K562 (cell line): ENCODE data around the gene MIEF2. TPM values are rescaled to one million over a fixed set of nuclear protein-coding genes. Genes with fewer than 3 reads are reported as not detected.
A peak's percentile ranks its signal among the peaks of the same experiment; 100 is the strongest.

Experiments
- ATAC-seq: fragments of 200-7000 bp; cut with Tn5 transposase; 3 replicates; pipeline ENCODE4 v1.9.1; 2020; ENCODE audit warnings: moderate library complexity
- BruUV-seq: library from RNA; stranded (reverse); fragments of 400-500 nt; replicated peaks from 2 replicates; lab custom pipeline; 2021; lab: Mats Ljungman, UMichigan
- CTCF ChIA-PET: fragments of 300-600 bp; formaldehyde crosslinking; extraction: SDS; loops from one replicate; lab custom pipeline; 2021; ENCODE audit warnings: low intra/inter-chr PET ratio; lab: Yijun Ruan, JAX
- POLR2A ChIA-PET: fragments of 300-600, 350-650 bp; sonication (Branson Sonifier 250); formaldehyde crosslinking; extraction: SDS; loops from one replicate; lab custom pipeline; 2021; ENCODE audit warnings: antibody characterized with exemption, inconsistent platforms; lab: Yijun Ruan, JAX
- DNase-seq, 4 experiments: peaks; one replicate each; pipeline versions ENCODE4 v3.0.0 to v3.0.0-alpha.2; 2011 to 2018; ENCODE audit warnings: low spot score in 3 of 4, mixed read lengths in 3 of 4; ENCODE audit errors: extremely low read depth in 1 of 4
- FAIRE-seq: peaks from 2 replicates; lab custom pipeline; 2011; peaks lifted over from hg19 to GRCh38; lab: Jason Lieb, UNC
- H2AFZ ChIP-seq: 2 replicates; pipeline ENCODE4 v1.6.0; 2011; ENCODE audit warnings: low read depth, low read length, control low read depth, inconsistent platforms
- H3K27ac ChIP-seq: fragments of 200-600 bp; 3 replicates; pipeline ENCODE4 v1.8.0; 2011; ENCODE audit warnings: low read depth, mild to moderate bottlenecking, control low read depth, inconsistent platforms, low read length, moderate library complexity, mixed read lengths; ENCODE audit errors: extremely low read depth
- H3K27me3 ChIP-seq, 2 experiments: fragments of 300-600 bp in 1 of 2; 2 replicates in 1 of 2; 3 replicates in 1 of 2; pipeline versions ENCODE4 v1.6.0 to v1.8.0; 2011; ENCODE audit warnings: inconsistent platforms in 2 of 2, low read length in 2 of 2, mild to moderate bottlenecking in 1 of 2, mixed read lengths in 1 of 2, moderate library complexity in 1 of 2; ENCODE audit not compliant: control insufficient read depth in 2 of 2, insufficient read depth in 2 of 2
- H3K36me3 ChIP-seq: fragments of 300-600 bp; 3 replicates; pipeline ENCODE4 v1.8.0; 2011; ENCODE audit warnings: mild to moderate bottlenecking, low read length, inconsistent platforms; ENCODE audit not compliant: control insufficient read depth, insufficient read depth
- H3K4me1 ChIP-seq, 2 experiments: fragments of 200-600 bp in 1 of 2; replicated peaks in 1 of 2; 2 replicates in 1 of 2; 3 replicates in 1 of 2; pipeline versions ENCODE4 v1.5.1 to v1.8.0; 2011; ENCODE audit warnings: inconsistent platforms in 2 of 2, low read length in 2 of 2, mild to moderate bottlenecking in 1 of 2, mixed read lengths in 1 of 2, moderate library complexity in 1 of 2; ENCODE audit not compliant: control insufficient read depth in 2 of 2, insufficient read depth in 2 of 2
- H3K4me2 ChIP-seq: 2 replicates; pipeline ENCODE4 v1.6.1; 2011; ENCODE audit warnings: low read length, control low read depth, inconsistent platforms, mixed read lengths; ENCODE audit not compliant: insufficient read depth
- H3K4me3 ChIP-seq: fragments of 200-600 bp; sonication (generic), shearing (Covaris generic); 2 replicates; pipeline ENCODE4 v1.5.1; 2016; ENCODE audit warnings: control low read depth, inconsistent platforms
- H3K79me2 ChIP-seq: fragments of 200-600 bp; 3 replicates; pipeline ENCODE4 v1.8.0; 2011; ENCODE audit warnings: low read length, inconsistent platforms; ENCODE audit not compliant: control insufficient read depth, insufficient read depth
- H3K9ac ChIP-seq, 2 experiments: 2 replicates each; pipeline versions ENCODE4 v1.6.0 to v1.6.1; 2011; ENCODE audit warnings: low read depth in 2 of 2, low read length in 2 of 2, control low read depth in 1 of 2, inconsistent platforms in 1 of 2, mild to moderate bottlenecking in 1 of 2, mixed read lengths in 1 of 2; ENCODE audit not compliant: insufficient read depth in 1 of 2
- H3K9me1 ChIP-seq: one replicate; pipeline ENCODE4 v1.6.0; 2011; ENCODE audit warnings: inconsistent platforms, mild to moderate bottlenecking, low read length, moderate library complexity; ENCODE audit not compliant: control insufficient read depth, insufficient read depth
- H3K9me3 ChIP-seq: replicated peaks from 2 replicates; pipeline ENCODE4 v1.5.1; 2011; ENCODE audit warnings: low read depth, low read length, inconsistent platforms; ENCODE audit not compliant: control insufficient read depth, insufficient read depth
- H4K20me1 ChIP-seq: replicated peaks from 2 replicates; pipeline ENCODE4 v1.6.1; 2011; ENCODE audit warnings: low read length, inconsistent platforms, mixed read lengths; ENCODE audit not compliant: control insufficient read depth, insufficient read depth
- CHD4 ChIP-seq: fragments of 200-600 bp; sonication (generic); IDR thresholded peaks from 3 replicates; pipeline ENCODE4 v1.6.1; 2012; ENCODE audit warnings: low read depth, mild to moderate bottlenecking, mixed read lengths, low read length, inconsistent platforms; ENCODE audit not compliant: insufficient read depth, insufficient replicate concordance, poor library complexity, severe bottlenecking
- E4F1 ChIP-seq: fragments of 250-450 bp; sonication (Bioruptor Pico); IDR thresholded peaks from 2 replicates; pipeline ENCODE4 v1.5.0; 2021; ENCODE audit warnings: mild to moderate bottlenecking, borderline replicate concordance
- HMG20A ChIP-seq: fragments of 450-650 bp; formaldehyde crosslinking; conservative IDR thresholded peaks from 2 replicates; pipeline ENCODE4 v1.4.0; 2020; ENCODE audit warnings: mild to moderate bottlenecking, mixed read lengths
- POLR2G ChIP-seq: fragments of 200-400 bp; formaldehyde crosslinking; IDR thresholded peaks from 2 replicates; pipeline ENCODE4 v1.6.1; 2017; ENCODE audit warnings: low read depth, mild to moderate bottlenecking, antibody characterized with exemption, low read length, moderate library complexity
- ZFP91 ChIP-seq: sonication (generic); formaldehyde crosslinking; IDR thresholded peaks from 2 replicates; pipeline ENCODE4 v1.8.0; 2022; ENCODE audit warnings: mild to moderate bottlenecking, missing genetic modification reagents
- WGBS: fragments of 100-300 bp; shearing (Covaris generic); methylation state at CpG from one replicate; pipeline ENCODE4 v1.1.6; 2016; ENCODE audit warnings: low coverage, mixed read lengths; ENCODE audit not compliant: insufficient coverage; ENCODE audit errors: missing lambda C conversion rate; 5-methylcytosine and 5-hydroxymethylcytosine counted together
- in situ Hi-C: fragments of 300-500 bp; cut with MboI; formaldehyde crosslinking; loops from 4 replicates; pipeline ENCODE4 v1.15.0; 2018; ENCODE audit warnings: inconsistent platforms, mixed read lengths
- intact Hi-C: fragments of 100-400 bp; cut with micrococcal nuclease; formaldehyde crosslinking; loops from 2 replicates; pipeline ENCODE4 v1.14.2; 2022
- polyA plus RNA-seq, 8 experiments: library from polyadenylated mRNA; depleted of rRNA in 4 of 8; stranded (reverse) in 5 of 8; unstranded in 3 of 8; fragments of >200 nt; fragmentation: Nextera tagmentation in 2 of 8; fragmentation: Illumina TruSeq in 1 of 8; extraction: Ambion mirVana in 2 of 8; extraction: Trizol in 1 of 8; gene quantifications; 2 replicates each; pipeline versions ENCODE4 v1.2.1 to v1.2.3, GENCODE V29; 2011 to 2014; ENCODE audit warnings: inconsistent platforms in 1 of 8, missing spikeins in 1 of 8
- total RNA-seq, 7 experiments: library from RNA; depleted of rRNA in 6 of 7; stranded (reverse); fragments of >200 nt in 6 of 7; fragmentation: Illumina TruSeq in 2 of 7; extraction: Trizol in 2 of 7; gene quantifications; 2 replicates each; pipeline versions ENCODE4 v1.2.1 to v1.2.3, GENCODE V29; 2011 to 2021; ENCODE audit warnings: low replicate concordance in 1 of 7

Gene MIEF2
- total and polyA plus RNA-seq, 9 of the 15 experiments (the other 6 are each of a cell fraction or from before 2014, with no cell fraction given) = 0.10 to 8.2 (median 2.4) TPM

GRCh38 chr17:18263885-18264682 is 3.6 kb downstream of the MIEF2 start:
- Histone ChIP-seq H3K4me3 (no peak overlapping the region), H3K36me3 (peaks cover 8% of the 10 kb centered on the region; the same call in 2 of the 3 replicates), H3K27ac (no peak overlapping the region), H3K79me2 (peaks cover 6% of the 10 kb centered on the region; the same call in 1 of the 3 replicates), H3K9ac (no peak overlapping the region), H3K4me1 (peaks cover 12 to 39% of the 10 kb centered on the region in 2 experiments; a peak in 4 of 5 replicates), H4K20me1 (no peaks in the 10 kb centered on the region), H3K9me3 (no peaks in the 10 kb centered on the region), H3K4me2 (no peak overlapping the region), H2AFZ (no peak overlapping the region), H3K27me3 (no peaks in the 10 kb centered on the region), H3K9me1 (no peaks in the 10 kb centered on the region)
- BruUV-seq = no TSS peak
- POLR2A ChIA-PET = interaction anchor here (0.6 to 1.1 kb wide), 3 partner anchors 23 to 706 kb away, joined by 3 read pairs; no protein-coding TSS in a partner anchor
- 87% methylated on average over 12 of the region's 50 CpGs for WGBS
- CTCF ChIA-PET = no interaction called here
- intact Hi-C loops = no loop called here
- DNase-seq (no peak), ATAC-seq (no peak), FAIRE-seq (no peak)
- in situ Hi-C loops = no loop called here
- TF ChIP-seq POLR2G (0 out of 2 replicates have a peak, but pooled peaks have one; percentile 34), HMG20A (CRISPR knock-in tag) (no peak)

- CTCF ChIA-PET = no interaction called here
- peaks cover 0 to 11% of the 10 kb centered on the region in 2 experiments; a peak in 2 of 5 replicates for H3K4me1 ChIP-seq
- FAIRE-seq = no peak
- H3K4me2 ChIP-seq = no peak overlapping the region
- no peak overlapping the region for H3K27ac ChIP-seq
- no peak overlapping the region for H3K4me3 ChIP-seq
- H3K9me1 ChIP-seq = no peaks in the 10 kb centered on the region
- no peak overlapping the region for H3K9ac ChIP-seq
- H3K27me3 ChIP-seq = no peaks in the 10 kb centered on the region
- no peaks in the 10 kb centered on the region for H3K79me2 ChIP-seq
- no peaks in the 10 kb centered on the region for H3K9me3 ChIP-seq
- in situ Hi-C loops = no loop called here
- ATAC-seq = no peak
- BruUV-seq = no TSS peak
- TF ChIP-seq ZFP91 (CRISPR knock-in tag) = no peak
- peak; percentile 35; the same call in 1 of the 2 replicates for TF ChIP-seq POLR2G
- TF ChIP-seq E4F1 (CRISPR knock-in tag) = no peak
- TF ChIP-seq CHD4 = no peak
- TF ChIP-seq, all 486 proteins: peak for 1
- DNase-seq = no peak
- Histone ChIP-seq H2AFZ (no peak overlapping the region), H4K20me1 (no peaks in the 10 kb centered on the region), H3K36me3 (peaks cover 11% of the 10 kb centered on the region; the same call in 2 of the 3 replicates)
- POLR2A ChIA-PET = no interaction called here
- intact Hi-C loops = no loop called here
- 49% methylated on average over 5 of the region's 10 CpGs for WGBS
These were observed 6.9 kb downstream of the MIEF2 start for GRCh38 chr17:18267366-18267765.
